ENCODE measurements around the gene FBXL15. TPM values are rescaled to one million over a fixed set of nuclear protein-coding genes. Genes with fewer than 3 reads are reported as not detected.
A peak's percentile ranks its signal among the peaks of the same experiment; 100 is the strongest.

FBXL15 gene
- total and polyA plus RNA-seq, 2 of the 13 experiments (the other 11 are each of a cell fraction or from before 2014, with no cell fraction given), result 4.3 to 8.3 TPM

DNA sequence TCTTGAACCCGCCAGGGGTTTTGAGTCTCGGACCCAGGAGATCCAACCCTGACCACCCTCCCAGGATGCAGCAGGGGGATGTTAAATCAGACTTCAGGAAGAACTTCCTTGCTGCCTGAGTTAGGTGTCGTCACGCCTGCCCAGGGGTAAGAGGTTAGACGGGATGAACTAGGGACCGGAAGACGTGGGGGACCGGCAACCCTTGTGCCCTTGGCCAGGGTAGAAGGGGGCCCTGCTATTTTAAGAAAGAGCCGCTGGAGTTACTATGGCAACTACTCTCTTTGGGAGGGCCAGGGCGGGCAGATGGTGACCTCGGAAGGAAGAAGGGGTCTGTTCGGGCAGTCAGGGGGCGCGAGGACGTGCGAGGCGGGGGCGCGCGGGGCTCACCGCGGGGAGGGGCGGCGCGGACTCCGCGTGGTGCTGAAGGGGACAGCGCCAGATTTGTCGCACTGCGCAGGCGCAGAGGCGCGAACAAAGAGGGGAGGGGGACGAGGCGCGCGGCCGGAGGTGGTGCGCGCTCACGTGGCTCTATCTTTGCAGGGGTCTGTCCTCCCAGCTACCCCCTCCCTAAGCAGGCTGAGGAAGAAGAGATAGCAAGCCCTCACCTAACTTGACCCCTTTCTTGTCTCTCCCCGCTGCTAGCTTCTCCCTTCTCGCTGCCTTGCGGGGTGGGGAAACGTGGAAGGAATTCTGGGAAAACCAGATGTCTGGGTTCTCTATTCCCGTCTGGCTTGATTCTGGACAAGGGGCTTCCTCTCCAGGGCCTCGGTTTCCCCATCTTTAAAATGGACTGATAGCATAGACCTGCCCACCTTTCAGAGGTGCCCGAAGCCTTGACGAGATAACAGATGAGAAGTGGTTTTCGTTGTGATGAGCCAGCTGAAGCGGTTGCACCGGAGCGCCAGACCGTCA lies 1.1 kb upstream of the FBXL15 start (continued):
- TF ChIP-seq, protein P1, sequence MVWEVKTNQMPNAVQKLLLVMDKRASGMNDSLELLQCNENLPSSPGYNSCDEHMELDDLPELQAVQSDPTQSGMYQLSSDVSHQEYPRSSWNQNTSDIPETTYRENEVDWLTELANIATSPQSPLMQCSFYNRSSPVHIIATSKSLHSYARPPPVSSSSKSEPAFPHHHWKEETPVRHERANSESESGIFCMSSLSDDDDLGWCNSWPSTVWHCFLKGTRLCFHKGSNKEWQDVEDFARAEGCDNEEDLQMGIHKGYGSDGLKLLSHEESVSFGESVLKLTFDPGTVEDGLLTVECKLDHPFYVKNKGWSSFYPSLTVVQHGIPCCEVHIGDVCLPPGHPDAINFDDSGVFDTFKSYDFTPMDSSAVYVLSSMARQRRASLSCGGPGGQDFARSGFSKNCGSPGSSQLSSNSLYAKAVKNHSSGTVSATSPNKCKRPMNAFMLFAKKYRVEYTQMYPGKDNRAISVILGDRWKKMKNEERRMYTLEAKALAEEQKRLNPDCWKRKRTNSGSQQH (CRISPR knock-in tag; IDR thresholded peaks at IDR 0.05; ENCODE audit: low read depth), result 0 out of 2 replicates have a peak, but pooled peaks have one; percentile 64
- TF ChIP-seq, protein P2, sequence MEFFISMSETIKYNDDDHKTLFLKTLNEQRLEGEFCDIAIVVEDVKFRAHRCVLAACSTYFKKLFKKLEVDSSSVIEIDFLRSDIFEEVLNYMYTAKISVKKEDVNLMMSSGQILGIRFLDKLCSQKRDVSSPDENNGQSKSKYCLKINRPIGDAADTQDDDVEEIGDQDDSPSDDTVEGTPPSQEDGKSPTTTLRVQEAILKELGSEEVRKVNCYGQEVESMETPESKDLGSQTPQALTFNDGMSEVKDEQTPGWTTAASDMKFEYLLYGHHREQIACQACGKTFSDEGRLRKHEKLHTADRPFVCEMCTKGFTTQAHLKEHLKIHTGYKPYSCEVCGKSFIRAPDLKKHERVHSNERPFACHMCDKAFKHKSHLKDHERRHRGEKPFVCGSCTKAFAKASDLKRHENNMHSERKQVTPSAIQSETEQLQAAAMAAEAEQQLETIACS (CRISPR knock-in tag; IDR thresholded peaks at IDR 0.05), result peak; percentile 94
- 0 out of 2 replicates have a peak, but pooled peaks have one; percentile 35 for TF ChIP-seq ZNF331 (CRISPR knock-in tag; IDR thresholded peaks at IDR 0.05)
- TF ChIP-seq ZNF530 (CRISPR knock-in tag; IDR thresholded peaks at IDR 0.05; ENCODE audit: low read depth), result no peak
- no peak for TF ChIP-seq ZNF703 (CRISPR knock-in tag; IDR thresholded peaks at IDR 0.05; ENCODE audit: borderline replicate concordance)
- TF ChIP-seq, protein P3, sequence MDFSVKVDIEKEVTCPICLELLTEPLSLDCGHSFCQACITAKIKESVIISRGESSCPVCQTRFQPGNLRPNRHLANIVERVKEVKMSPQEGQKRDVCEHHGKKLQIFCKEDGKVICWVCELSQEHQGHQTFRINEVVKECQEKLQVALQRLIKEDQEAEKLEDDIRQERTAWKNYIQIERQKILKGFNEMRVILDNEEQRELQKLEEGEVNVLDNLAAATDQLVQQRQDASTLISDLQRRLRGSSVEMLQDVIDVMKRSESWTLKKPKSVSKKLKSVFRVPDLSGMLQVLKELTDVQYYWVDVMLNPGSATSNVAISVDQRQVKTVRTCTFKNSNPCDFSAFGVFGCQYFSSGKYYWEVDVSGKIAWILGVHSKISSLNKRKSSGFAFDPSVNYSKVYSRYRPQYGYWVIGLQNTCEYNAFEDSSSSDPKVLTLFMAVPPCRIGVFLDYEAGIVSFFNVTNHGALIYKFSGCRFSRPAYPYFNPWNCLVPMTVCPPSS (IDR thresholded peaks at IDR 0.05), result no peak
- TF ChIP-seq RELA (CRISPR knock-in tag; IDR thresholded peaks at IDR 0.05), result no peak
- no peak for TF ChIP-seq ZNF670 (CRISPR knock-in tag; IDR thresholded peaks at IDR 0.05; ENCODE audit: borderline replicate concordance)
- no peak for TF ChIP-seq HNRNPK (IDR thresholded peaks at IDR 0.05; ENCODE audit: low read depth, low read length, poor library complexity, severe bottlenecking)
- TF ChIP-seq RBM22 (optimal IDR thresholded peaks at IDR 0.05; ENCODE audit: low read length), result no peak
- peak; percentile 92; the same call in 1 of the 2 replicates for TF ChIP-seq ZFP37 (CRISPR knock-in tag; IDR thresholded peaks at IDR 0.05; ENCODE audit: borderline replicate concordance)
- TF ChIP-seq, protein P4, sequence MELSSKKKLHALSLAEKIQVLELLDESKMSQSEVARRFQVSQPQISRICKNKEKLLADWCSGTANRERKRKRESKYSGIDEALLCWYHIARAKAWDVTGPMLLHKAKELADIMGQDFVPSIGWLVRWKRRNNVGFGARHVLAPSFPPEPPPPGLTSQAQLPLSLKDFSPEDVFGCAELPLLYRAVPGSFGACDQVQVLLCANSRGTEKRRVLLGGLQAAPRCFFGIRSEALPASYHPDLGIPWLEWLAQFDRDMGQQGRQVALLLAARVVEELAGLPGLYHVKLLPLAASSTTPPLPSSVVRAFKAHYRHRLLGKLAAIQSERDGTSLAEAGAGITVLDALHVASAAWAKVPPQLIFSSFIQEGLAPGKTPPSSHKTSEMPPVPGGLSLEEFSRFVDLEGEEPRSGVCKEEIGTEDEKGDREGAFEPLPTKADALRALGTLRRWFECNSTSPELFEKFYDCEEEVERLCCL (CRISPR knock-in tag; IDR thresholded peaks at IDR 0.05; ENCODE audit: borderline replicate concordance), result no peak
- TF ChIP-seq PLRG1 (conservative IDR thresholded peaks at IDR 0.05), result no peak
- no peak for TF ChIP-seq ZNF543 (CRISPR knock-in tag; IDR thresholded peaks at IDR 0.05)
- TF ChIP-seq, protein P5, sequence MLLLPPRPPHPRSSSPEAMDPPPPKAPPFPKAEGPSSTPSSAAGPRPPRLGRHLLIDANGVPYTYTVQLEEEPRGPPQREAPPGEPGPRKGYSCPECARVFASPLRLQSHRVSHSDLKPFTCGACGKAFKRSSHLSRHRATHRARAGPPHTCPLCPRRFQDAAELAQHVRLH (CRISPR knock-in tag; IDR thresholded peaks at IDR 0.05; ENCODE audit: borderline replicate concordance, low read depth), result peak; percentile 77; the same call in 1 of the 2 replicates
- TF ChIP-seq ZNF7 (CRISPR knock-in tag; IDR thresholded peaks at IDR 0.05), result no peak
- no peak for TF ChIP-seq RNF2 (conservative IDR thresholded peaks at IDR 0.05; ENCODE audit: low read depth)
- TF ChIP-seq, protein P6, sequence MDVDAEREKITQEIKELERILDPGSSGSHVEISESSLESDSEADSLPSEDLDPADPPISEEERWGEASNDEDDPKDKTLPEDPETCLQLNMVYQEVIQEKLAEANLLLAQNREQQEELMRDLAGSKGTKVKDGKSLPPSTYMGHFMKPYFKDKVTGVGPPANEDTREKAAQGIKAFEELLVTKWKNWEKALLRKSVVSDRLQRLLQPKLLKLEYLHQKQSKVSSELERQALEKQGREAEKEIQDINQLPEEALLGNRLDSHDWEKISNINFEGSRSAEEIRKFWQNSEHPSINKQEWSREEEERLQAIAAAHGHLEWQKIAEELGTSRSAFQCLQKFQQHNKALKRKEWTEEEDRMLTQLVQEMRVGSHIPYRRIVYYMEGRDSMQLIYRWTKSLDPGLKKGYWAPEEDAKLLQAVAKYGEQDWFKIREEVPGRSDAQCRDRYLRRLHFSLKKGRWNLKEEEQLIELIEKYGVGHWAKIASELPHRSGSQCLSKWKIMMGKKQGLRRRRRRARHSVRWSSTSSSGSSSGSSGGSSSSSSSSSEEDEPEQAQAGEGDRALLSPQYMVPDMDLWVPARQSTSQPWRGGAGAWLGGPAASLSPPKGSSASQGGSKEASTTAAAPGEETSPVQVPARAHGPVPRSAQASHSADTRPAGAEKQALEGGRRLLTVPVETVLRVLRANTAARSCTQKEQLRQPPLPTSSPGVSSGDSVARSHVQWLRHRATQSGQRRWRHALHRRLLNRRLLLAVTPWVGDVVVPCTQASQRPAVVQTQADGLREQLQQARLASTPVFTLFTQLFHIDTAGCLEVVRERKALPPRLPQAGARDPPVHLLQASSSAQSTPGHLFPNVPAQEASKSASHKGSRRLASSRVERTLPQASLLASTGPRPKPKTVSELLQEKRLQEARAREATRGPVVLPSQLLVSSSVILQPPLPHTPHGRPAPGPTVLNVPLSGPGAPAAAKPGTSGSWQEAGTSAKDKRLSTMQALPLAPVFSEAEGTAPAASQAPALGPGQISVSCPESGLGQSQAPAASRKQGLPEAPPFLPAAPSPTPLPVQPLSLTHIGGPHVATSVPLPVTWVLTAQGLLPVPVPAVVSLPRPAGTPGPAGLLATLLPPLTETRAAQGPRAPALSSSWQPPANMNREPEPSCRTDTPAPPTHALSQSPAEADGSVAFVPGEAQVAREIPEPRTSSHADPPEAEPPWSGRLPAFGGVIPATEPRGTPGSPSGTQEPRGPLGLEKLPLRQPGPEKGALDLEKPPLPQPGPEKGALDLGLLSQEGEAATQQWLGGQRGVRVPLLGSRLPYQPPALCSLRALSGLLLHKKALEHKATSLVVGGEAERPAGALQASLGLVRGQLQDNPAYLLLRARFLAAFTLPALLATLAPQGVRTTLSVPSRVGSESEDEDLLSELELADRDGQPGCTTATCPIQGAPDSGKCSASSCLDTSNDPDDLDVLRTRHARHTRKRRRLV (CRISPR knock-in tag; IDR thresholded peaks at IDR 0.05), result no peak

Data from HepG2 (cell line).